ENCODE data around the gene GALNT8. TPM values are rescaled to one million over a fixed set of nuclear protein-coding genes. Genes with fewer than 3 reads are reported as not detected.

The GALNT8 gene
- total RNA-seq, 2 donors from 2014 or later, result 21.6 to 31.6 TPM

- H3K9me3 ChIP-seq, result no peaks in the 10 kb centered on the region
Measured at GRCh38 chr12:4766445-4766844, 46.2 kb downstream of the GALNT8 start.

GRCh38 chr12:4767186-4767585 lies 47.0 kb downstream of the GALNT8 start:
- no peak overlapping the region for H3K9ac ChIP-seq (ENCODE audit: low read depth in 2 of 2, low read length in 2 of 2)
- H3K27me3 ChIP-seq, result no peaks in the 10 kb centered on the region
- no peak overlapping the region for H3K27ac ChIP-seq
- H3K36me3 ChIP-seq, result no peaks in the 10 kb centered on the region
- intact Hi-C loops (cut with DNase I), result no loop called here
- no peak overlapping the region for H3K4me3 ChIP-seq
- DNase-seq, result no peak
- H3K4me1 ChIP-seq, result no peaks in the 10 kb centered on the region
- no peak for TF ChIP-seq CTCF (IDR thresholded peaks at IDR 0.05)
- H3K9me3 ChIP-seq, result no peaks in the 10 kb centered on the region

More at GRCh38 chr12:4766445-4766844, 46.2 kb downstream of the GALNT8 start:
- Histone ChIP-seq H3K9ac (ENCODE audit: low read depth in 2 of 2, low read length in 2 of 2) (no peak overlapping the region), H3K4me3 (no peak overlapping the region), H3K4me1 (no peaks in the 10 kb centered on the region), H3K36me3 (no peaks in the 10 kb centered on the region), H3K27ac (no peak overlapping the region), H3K27me3 (no peaks in the 10 kb centered on the region)
- TF ChIP-seq CTCF (IDR thresholded peaks at IDR 0.05), result no peak
- intact Hi-C loops (cut with DNase I), result no loop called here
- DNase-seq, result no peak

- Histone ChIP-seq H3K36me3 (no peaks in the 10 kb centered on the region), H3K9me3 (no peaks in the 10 kb centered on the region), H3K9ac (ENCODE audit: low read depth in 2 of 2, low read length in 2 of 2) (no peak overlapping the region), H3K27ac (no peak overlapping the region), H3K4me1 (no peaks in the 10 kb centered on the region), H3K27me3 (no peaks in the 10 kb centered on the region), H3K4me3 (no peak overlapping the region)
- no peak for TF ChIP-seq CTCF (IDR thresholded peaks at IDR 0.05)
- DNase-seq, result no peak
- intact Hi-C loops (cut with DNase I), result no loop called here
Measured at GRCh38 chr12:4768341-4768740, 48.1 kb downstream of the GALNT8 start.

- no peak overlapping the region for H3K27ac ChIP-seq
- H3K4me1 ChIP-seq, result no peaks in the 10 kb centered on the region
- intact Hi-C loops (cut with DNase I), result no loop called here
- H3K36me3 ChIP-seq, result no peaks in the 10 kb centered on the region
- no peak overlapping the region for H3K9ac ChIP-seq (ENCODE audit: low read depth in 2 of 2, low read length in 2 of 2)
- H3K9me3 ChIP-seq, result no peaks in the 10 kb centered on the region
- H3K27me3 ChIP-seq, result no peaks in the 10 kb centered on the region
- H3K4me3 ChIP-seq, result no peak overlapping the region
- DNase-seq, result no peak
- no peak for TF ChIP-seq CTCF (IDR thresholded peaks at IDR 0.05)
Measured at GRCh38 chr12:4769073-4769472, 48.9 kb downstream of the GALNT8 start.

GRCh38 chr12:4771172-4771959 lies 51.2 kb downstream of the GALNT8 start:
- H3K27me3 ChIP-seq, result no peaks in the 10 kb centered on the region
- no peaks in the 10 kb centered on the region for H3K36me3 ChIP-seq
- no peak for DNase-seq
- no peak overlapping the region for H3K4me3 ChIP-seq
- H3K9me3 ChIP-seq, result no peaks in the 10 kb centered on the region
- intact Hi-C loops (cut with DNase I), result no loop called here
- no peaks in the 10 kb centered on the region for H3K4me1 ChIP-seq
- no peak overlapping the region for H3K9ac ChIP-seq (ENCODE audit: low read depth in 2 of 2, low read length in 2 of 2)
- TF ChIP-seq CTCF (IDR thresholded peaks at IDR 0.05), result no peak
- no peak overlapping the region for H3K27ac ChIP-seq

All from colonic mucosa (tissue), 4 donors.